NCI-H524 (cell line): ENCODE data around the gene MYO15B.
A peak's percentile ranks its signal among the peaks of the same experiment; 100 is the strongest.

Source experiments
- DNase-seq, 2 experiments: peaks; one replicate each; lab custom pipeline; 2025; lab: John Stamatoyannopoulos, UW

Gene MYO15B

DNA sequence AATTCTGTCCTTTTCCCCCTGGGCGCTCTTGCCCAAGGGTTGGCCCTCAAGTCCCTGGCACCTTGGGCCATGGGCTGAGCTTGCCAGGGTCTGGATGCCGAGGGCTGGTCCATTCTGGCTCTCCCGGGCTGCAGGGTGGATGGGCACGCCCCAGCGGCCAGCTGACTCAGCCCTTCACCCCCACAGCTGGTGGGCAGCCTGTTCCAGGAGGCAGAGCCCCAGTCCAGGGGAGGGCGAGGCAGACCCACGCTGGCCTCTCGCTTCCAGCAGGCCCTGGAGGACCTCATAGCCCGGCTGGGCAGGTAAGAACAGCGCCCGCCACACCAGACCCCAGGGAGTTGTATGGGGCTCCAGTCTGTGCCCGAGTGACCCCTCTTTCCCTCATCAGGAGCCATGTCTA is 15.0 kb downstream of the MYO15B start:
- no peak for DNase-seq

DNA sequence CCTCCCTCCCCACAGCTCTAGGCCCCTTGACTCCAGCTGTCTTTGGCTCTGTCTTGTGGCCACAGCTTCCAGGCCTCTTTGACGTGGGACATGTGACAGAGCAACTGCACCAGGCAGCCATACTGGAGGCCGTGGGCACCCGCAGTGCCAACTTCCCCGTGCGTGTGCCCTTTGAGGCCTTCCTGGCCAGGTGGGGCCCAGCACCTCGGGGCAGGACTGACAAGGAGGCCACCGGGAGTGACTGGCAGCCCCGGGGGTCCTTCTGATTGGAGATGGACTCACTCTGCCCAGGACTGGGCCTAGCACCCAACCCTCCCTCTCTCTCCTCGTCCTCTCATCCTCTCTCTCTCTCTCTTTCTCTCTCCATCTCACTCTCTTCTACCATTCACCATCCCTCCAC is 15.5 kb downstream of the MYO15B start:
- DNase-seq, result no peak

DNA sequence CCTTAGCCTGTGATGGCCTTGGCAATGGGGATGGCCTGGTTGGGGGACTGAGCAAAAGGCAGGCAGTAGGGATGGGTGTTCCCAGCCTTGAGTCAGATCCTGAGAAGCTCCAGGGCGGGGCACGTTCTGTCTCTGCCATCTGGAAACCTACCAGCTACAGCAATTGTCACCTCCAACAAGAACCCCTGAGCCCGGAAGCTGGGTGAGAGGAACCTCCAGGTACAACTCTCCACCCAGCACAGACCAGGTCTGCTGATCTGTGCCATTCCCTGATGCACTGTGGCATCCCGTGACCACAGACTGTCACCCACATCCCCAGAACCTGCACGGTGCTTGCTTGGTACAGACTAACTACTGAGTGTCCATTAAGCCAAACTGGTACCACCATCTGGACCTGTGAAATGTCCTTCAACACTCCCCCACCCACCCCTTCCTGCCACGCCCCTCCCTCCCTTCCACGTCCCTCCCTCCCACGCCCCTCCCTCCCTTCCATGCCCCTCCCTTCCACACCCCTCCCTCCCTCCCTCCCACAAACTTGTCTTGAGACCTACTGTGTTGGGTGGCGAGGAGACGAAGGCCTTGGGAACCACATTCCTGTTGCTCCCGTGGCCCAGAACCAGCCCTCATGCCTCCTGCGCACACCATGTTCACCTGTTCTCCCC is 16.6 kb downstream of the MYO15B start:
- DNase-seq, result no peak

DNA sequence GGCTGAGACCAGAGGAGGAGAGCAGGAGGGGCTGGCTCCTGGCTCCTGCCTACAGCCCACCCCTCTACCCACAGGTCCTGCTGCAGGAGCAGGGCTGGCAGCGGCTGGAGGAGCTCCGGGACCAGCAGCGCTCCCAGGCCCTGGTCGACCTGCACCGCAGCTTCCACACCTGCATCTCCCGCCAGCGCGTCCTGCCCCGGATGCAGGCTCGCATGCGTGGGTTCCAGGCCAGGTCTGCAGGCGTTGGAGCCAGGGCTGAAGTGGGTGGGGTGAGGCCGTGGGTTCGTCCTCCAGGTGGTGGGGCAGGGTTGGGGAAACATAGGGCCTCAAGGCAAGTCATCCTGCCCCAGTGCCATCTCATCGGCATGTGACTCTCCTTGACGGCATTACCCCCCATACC is 18.2 kb downstream of the MYO15B start:
- DNase-seq, result no peak

DNA sequence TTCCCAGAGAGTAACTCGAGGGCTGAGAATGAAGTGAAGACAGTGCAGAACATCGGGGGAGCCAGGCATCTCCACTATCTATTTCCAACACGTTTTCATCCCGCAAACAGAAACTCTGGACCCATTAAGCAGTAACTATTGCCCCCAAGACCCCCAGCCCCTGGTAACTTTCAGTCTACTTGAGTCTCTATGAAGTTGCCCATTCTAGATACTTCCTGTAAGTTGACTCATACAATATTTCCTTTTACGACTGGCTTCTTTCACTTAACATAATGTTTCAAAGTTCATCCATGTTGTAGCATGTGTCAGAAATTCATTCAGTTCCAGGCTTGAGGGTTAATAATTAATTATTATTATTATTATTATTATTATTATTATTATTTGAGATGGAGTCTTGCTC is 19.5 kb downstream of the MYO15B start:
- no peak for DNase-seq

DNA sequence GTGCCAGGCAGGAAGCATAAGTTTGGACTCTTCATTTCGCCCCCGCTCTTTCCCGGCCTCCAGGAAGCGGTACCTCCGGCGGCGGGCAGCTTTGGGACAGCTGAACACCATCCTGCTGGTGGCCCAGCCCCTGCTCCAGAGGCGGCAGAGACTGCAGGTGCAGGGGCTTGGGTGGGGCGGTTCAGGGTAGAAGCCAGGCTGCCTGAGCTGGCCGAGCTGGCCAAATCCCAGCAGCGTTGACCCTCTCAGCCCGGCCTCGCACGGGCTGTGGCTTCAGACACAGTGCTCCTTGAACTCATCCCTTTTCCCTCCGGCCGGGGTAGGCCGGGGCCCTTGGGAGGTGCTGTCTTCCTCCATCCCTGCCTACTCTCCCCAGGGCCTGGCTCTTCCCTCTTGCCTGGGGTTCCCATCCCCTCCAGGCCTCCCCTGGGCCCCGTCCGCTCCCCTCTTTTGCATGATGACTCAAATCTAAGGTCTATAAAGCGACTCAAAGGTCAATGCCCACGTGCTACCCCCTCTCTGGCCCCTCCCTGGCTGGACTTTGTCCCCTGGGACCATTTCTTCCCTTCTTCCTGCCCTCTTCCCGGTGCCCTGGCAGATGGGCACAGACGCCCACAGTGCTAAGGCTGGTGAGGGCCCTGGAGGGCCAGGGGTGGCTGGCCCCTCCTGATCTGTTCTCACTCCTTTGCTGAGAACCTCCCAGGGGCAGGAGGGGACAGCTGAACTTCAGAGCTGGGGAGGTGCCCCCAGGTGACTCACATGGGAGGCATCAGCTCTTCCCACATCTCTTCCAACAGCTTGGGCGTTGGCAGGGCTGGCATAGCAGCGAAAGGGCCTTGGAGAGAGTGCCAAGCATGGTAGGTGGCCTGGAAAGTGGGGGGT is 22.7 kb downstream of the MYO15B start:
- DNase-seq, result no peak

DNA sequence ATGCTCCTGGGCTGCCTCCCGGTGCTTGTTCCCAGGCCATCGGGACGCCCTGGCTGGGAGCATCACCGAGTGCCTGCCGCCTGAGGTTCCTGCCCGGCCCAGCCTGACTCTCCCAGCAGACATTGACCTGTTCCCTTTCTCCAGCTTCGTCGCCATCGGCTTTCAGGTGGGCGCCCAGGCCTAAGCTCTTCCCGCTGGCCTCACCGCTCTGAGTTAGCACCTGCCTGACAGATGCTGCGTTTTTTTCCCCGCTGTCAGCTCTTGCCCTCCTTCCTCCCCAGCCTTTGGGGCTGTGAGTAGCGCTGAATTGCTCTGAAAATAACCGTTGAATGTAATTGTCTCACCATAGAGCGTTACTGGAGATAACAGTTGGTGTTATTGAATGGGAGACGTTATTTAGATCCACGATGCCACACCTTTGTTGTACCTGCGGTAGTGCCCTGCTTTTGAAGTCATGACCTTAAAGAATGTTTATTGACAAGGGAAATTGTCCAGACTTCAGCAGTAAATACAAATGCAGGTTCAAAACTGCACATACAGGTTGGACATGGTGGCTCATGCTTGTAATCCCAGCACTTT is 24.3 kb downstream of the MYO15B start:
- no peak for DNase-seq

DNA sequence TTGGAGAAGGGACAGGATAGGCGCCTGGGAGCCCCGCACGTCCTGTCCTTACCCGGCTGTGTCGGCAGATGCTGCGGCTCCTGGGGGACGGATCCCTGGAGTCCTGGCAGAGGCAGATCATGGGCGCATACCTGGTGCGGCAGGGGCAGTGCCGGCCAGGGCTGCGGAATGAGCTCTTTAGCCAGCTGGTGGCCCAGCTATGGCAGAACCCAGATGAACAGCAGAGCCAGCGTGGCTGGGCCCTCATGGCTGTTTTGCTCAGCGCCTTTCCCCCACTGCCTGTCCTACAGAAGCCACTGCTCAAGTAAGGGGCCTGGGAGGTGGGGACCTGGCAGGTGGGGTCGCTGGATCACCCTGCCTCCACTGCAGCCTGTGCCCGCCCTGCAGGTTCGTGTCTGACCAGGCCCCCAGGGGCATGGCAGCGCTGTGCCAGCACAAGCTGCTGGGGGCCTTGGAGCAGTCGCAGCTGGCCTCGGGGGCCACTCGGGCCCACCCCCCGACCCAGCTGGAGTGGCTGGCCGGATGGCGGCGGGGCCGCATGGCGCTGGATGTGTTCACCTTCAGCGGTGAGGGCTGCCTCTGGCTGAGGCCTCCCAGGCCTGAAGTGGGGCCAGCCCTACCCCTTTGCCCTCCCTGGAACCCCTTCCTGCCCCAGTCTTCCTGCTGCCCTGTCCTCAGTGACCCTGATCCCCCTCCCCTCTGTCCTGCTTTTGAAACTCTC is 25.5 kb downstream of the MYO15B start:
- DNase-seq, result no peak

DNA sequence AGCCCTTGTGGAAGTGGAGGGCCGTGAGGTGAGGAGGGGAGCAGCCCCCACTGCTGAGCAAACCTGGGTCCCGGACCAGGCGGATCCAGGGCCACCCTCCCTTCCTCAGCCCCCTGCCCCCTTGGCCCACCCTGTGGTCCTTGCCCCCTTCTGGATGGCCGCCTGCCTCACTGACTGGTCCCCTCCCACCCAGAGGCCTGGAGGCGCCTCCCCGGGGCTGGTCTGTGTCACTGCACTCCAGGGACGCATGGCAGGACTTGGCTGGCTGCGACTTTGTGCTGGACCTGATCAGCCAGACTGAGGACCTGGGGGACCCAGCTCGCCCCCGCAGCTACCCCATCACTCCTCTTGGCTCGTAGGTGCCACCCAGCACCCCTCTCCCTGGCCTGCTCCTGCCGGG is 26.4 kb downstream of the MYO15B start:
- no peak for DNase-seq

DNA sequence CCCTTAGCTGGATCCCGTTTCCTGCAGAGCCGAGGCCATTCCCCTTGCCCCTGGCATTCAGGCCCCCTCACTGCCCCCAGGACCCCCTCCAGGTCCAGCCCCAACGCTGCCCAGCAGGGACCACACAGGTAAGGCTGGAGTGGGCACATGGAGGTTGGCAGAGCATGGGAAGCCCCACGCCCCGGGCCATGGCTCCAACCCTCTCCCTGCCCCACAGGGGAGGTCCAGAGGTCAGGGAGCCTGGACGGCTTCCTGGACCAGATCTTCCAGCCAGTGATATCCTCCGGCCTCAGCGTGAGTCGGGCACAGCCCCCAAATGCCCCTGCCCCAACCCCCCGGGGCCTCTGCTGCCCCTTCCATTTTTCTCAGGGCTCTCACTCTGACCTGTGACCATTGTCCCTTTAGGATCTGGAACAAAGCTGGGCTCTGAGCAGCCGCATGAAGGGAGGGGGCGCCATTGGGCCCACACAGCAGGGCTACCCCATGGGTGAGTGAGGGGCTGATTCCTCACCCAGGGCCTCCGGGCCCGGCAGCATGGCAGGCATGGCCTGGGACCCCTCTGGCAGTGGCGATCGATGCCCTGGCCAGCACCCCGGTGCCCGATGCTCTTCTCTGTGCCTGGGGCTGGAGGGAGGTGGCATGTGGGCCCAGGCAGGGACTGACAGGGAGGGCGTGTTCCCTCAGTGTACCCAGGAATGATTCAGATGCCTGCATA is 27.1 kb downstream of the MYO15B start:
- no peak for DNase-seq

DNA sequence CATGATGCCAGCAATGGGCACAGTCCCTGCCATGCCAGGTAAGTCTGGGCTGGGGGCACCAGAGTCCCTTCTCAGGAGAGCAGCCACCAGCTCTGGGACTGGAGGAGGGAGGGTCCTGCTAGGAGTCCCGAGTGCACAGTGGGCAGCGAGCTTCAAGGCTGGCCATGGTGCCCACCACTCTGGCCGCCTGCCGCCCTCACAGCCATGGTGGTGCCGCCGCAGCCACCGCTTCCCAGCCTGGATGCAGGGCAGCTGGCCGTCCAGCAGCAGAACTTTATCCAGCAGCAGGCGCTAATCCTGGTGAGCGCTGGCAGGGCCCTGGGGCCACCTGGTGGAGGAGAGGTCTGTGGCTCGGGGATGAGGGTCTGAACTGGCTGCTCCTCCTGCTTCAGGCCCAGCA is 27.7 kb downstream of the MYO15B start:
- DNase-seq, result no peak

DNA sequence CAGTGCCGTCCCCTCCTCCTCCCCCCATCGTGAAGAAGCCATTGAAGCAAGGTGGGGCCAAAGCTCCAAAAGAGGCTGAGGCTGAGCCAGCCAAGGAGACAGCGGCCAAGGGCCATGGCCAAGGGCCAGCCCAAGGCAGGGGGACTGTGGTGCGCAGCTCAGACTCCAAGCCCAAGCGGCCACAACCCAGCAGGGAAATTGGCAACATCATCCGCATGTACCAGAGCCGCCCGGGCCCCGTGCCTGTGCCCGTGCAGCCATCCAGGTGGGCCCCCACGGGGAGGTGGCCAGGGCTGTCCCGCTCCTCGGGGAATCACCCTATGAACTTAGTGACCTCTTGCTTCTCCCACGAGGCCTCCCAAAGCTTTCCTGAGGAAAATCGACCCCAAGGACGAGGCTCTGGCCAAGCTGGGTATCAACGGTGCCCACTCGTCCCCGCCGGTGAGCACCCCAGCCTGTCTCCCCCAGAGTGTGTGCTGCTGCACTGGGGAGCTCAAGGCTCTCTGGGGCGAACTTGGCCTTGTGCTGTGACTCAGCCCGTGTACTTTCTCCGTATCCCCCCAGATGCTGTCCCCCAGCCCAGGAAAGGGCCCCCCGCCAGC is 29.0 kb downstream of the MYO15B start:
- no peak for DNase-seq

DNA sequence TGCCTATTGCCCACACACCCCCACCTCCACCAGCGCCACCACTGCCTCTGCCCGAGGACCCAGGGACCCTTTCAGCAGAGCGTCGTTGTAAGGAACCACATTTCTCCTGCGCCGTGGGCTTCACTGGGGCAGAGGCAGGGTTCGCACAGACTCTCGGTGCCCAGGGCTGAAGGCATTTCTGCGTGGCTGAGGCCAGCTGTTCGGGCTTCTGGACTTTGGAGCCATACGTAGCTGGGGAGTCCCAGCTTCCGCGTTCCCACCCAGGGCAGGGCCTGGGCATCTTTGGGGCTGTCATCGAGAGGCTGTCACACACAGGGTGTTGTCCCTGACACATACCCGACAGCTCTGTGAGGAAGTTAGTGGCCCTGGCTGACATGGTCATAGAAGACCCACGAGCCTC is 29.6 kb downstream of the MYO15B start:
- no peak for DNase-seq

DNA sequence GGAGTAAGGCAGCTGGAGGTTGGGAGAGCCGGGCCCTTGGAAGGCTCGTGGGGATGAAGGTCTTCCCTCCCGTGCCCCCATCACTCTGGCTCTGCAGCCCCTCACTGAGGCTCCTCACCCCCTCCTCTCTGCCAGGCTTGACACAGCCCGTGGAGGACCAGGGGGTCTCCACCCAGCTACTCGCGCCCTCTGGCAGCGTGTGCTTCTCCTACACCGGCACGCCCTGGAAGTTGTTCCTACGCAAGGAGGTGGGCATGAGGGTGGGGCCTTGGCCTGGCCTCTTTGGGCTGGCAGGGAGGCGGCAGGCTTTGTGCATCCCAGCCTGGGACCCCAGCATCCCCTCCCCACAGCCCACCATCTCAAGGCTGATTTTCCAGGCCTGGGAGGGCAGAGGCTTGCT is 30.1 kb downstream of the MYO15B start:
- no peak for DNase-seq

DNA sequence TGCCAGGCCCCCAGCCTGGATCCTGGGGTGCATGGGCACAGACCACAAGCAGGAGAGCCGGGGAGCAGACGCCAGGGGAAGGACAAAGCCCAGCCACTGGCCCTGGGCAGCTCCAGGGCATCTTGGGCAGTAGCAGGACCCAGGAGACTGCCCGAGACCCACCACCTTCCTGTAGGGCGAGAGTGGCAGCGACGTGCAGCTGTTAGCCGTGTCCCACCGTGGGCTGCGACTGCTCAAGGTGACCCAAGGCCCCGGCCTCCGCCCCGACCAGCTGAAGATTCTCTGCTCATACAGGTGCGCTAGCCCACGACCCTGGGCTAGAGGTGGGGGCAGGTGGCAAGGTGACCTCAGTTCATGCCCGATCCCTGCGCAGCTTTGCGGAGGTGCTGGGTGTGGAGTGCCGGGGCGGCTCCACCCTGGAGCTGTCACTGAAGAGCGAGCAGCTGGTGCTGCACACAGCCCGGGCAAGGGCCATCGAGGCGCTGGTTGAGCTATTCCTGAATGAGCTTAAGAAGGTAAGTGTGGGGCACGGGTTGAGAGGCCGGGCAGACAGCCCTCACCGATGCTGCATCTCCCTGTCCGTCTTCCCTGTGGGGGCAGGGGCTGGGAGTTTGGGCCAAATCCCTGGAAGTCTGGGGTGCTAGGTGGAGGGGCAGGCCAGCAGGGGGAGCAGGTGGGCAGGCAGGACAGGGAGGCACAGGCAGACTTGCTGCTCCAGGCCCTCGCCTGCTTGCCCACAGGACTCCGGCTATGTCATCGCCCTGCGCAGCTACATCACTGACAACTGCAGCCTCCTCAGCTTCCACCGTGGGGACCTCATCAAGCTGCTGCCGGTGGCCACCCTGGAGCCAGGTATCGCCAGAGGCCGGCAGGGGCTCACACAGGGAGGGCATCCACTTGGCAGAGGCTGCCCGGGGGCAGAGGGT is 32.2 kb downstream of the MYO15B start:
- peak; percentile 61 to 69 for DNase-seq

DNA sequence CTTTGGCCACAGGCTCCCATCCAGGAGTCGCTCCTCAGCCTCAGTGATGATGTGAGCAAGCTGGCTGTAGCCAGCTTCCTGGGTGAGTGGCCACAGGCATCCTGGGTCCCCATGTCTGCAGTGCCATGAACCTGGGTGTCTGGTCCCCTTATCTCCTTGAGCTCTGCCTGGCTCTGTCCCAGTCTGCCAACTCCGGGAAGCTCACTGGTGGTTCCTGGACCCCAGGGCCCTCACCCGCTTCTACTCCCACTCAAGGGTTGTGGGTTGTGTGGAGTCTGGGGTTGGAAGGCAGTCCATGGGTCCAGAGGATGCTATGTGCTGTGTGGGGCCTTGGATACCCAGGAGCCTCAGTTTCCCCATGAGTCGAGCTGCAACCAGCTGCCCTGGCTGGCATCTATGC is 33.9 kb downstream of the MYO15B start:
- no peak for DNase-seq

DNA sequence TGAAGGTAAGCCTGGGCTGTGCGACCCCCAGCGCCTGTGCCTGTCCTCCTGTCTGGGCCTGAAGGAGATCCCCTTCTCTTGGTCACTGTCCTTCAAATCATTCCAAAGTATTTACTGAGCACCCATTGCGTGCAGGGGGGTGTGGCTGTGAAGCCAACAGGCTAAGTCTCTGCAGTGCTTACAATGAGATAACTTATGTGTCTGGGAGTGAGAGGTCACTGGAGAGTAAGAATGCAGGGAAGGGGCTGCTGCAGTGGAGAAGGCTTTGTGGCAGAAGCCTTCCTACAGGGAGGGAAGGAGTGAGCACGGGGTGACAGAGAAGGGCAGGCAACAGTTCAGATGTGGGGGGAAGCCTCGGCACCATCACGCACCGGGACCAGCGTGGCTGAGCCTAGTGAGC is 34.5 kb downstream of the MYO15B start:
- DNase-seq, result no peak

DNA sequence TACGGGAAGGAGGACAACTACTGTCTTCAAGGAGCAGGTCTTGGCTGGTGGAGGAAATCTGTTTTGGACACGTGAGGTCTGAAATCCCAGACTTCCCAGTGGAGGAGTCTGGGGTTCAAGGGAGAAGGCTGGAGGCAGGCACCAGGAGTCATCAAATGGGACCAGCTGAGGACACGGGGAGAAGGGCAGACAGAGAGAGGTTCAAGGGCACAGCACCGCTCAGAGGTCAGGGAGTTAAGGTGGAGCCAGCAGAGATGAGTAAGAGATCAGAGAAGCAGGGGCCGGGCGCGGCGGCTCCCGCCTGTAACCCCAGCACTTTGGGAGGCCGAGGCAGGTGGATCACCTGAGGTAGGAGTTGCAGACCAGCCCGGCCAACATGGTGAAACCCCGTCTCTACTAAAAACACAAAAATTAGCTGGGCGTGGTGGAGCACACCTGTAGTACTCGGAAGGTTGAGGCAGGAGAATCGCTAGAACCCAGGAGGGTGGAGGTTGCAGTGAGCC is 35.2 kb downstream of the MYO15B start:
- no peak for DNase-seq

DNA sequence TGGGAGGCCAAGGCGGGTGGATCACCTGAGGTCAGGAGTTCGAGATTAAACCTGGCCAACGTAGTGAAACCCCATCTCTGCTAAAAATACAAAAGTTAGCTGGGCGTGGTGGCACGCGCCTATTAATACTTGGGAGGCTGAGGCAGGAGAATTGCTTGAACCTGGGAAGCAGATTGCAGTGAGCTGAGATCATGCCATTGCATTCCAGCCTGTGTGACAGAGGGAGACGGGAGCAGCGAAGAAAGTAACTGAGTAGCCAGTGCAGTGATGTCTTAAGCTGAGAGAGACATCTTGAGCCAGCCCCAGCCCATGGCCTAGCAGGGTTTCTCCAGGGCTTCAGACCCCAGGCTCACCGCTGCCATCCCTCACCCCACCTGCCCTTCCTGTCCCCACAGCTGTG is 35.8 kb downstream of the MYO15B start:
- no peak for DNase-seq

DNA sequence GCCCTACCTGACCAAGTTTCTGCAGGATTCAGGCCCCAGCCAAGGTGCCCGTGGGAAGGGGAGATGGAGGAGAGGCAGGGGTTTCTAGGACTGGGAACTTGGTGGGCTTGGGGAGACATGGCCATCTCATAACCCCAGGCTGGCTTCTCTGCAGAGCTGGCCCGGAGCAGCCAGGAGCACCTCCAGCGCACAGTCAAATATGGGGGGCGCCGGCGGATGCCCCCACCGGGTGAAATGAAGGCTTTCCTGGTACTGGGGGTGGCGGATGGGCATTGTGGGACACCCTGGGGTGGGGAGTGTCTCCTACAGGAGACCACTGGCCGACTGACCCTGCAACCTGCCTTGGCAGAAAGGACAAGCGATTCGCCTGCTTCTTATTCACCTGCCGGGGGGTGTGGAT is 36.4 kb downstream of the MYO15B start:
- DNase-seq, result no peak
